HEK293 (cell line): Measurements from ENCODE around the gene GALNT11.

Experiments
- CTCF ChIA-PET: fragments of 350-600 bp; formaldehyde crosslinking; extraction: SDS; loops from one replicate; lab custom pipeline; 2021; ENCODE audit warnings: antibody characterized with exemption; lab: Yijun Ruan, JAX
- POLR2A ChIA-PET: fragments of 300-600 bp; formaldehyde crosslinking; extraction: SDS; loops from one replicate; lab custom pipeline; 2020; ENCODE audit warnings: antibody characterized with exemption, inconsistent platforms; lab: Yijun Ruan, JAX
- H3K27ac ChIP-seq: fragments of 200-500 bp; sonication (Bioruptor generic); 2 replicates; pipeline ENCODE4 v1.5.1; 2014; ENCODE audit warnings: low read depth, low read length, control low read depth, inconsistent platforms; ENCODE audit errors: extremely low read depth
- H3K36me3 ChIP-seq, 2 experiments: fragments of 200-500 bp in 1 of 2; sonication (Bioruptor generic) in 1 of 2; 1 replicate in 1 of 2; 2 replicates in 1 of 2; pipeline ENCODE4 v1.5.1; 2014 to 2017; ENCODE audit warnings: inconsistent platforms in 2 of 2, low read length in 2 of 2; ENCODE audit not compliant: control insufficient read depth in 2 of 2, insufficient read depth in 1 of 2
- H3K4me1 ChIP-seq: fragments of 200-500 bp; sonication (Bioruptor generic); 2 replicates; pipeline ENCODE4 v1.5.1; 2014; ENCODE audit warnings: mild to moderate bottlenecking, low read length, inconsistent platforms; ENCODE audit not compliant: control insufficient read depth, insufficient read depth
- H3K4me3 ChIP-seq: 2 replicates; pipeline ENCODE4 v1.5.1; 2011; ENCODE audit warnings: low read depth, mild to moderate bottlenecking, control low read depth, low read length, moderate library complexity
- H3K9me3 ChIP-seq: fragments of 200-500 bp; sonication (Bioruptor generic); 2 replicates; pipeline ENCODE4 v1.5.1; 2014; ENCODE audit warnings: low read depth, low read length, inconsistent platforms; ENCODE audit not compliant: control insufficient read depth, insufficient read depth
- GLIS1 ChIP-seq: fragments of 450-650 bp; formaldehyde crosslinking; IDR thresholded peaks from 2 replicates; pipeline ENCODE4 v1.5.1; 2016; ENCODE audit warnings: missing biosample characterization, missing genetic modification characterization
- SALL2 ChIP-seq: fragments of 450-650 bp; formaldehyde crosslinking; IDR thresholded peaks from 2 replicates; pipeline ENCODE4 v1.5.0; 2017; ENCODE audit warnings: missing biosample characterization, mild to moderate bottlenecking, missing genetic modification characterization, borderline replicate concordance
- SP3 ChIP-seq: fragments of 450-650 bp; formaldehyde crosslinking; IDR thresholded peaks from 2 replicates; pipeline ENCODE4 v1.5.1; 2016; ENCODE audit warnings: missing biosample characterization, missing genetic modification characterization
- TCF7L2 ChIP-seq: IDR thresholded peaks from 2 replicates; pipeline ENCODE4 v1.6.1; 2011; ENCODE audit warnings: low read depth, mild to moderate bottlenecking, inconsistent platforms, low read length, moderate library complexity, borderline replicate concordance
- ZNF169 ChIP-seq: fragments of 450-650 bp; formaldehyde crosslinking; IDR thresholded peaks from 2 replicates; pipeline ENCODE4 v1.5.1; 2016; ENCODE audit warnings: missing biosample characterization, missing genetic modification characterization
- ZNF214 ChIP-seq: fragments of 450-650 bp; formaldehyde crosslinking; IDR thresholded peaks from 2 replicates; pipeline ENCODE4 v1.5.1; 2017; ENCODE audit warnings: missing biosample characterization, mild to moderate bottlenecking, missing genetic modification characterization, borderline replicate concordance
- ZNF423 ChIP-seq: fragments of 450-650 bp; formaldehyde crosslinking; IDR thresholded peaks from 2 replicates; pipeline ENCODE4 v1.5.1; 2016; ENCODE audit warnings: missing biosample characterization, missing genetic modification characterization
- ZNF596 ChIP-seq: fragments of 450-650 bp; IDR thresholded peaks from 2 replicates; pipeline ENCODE4 v1.5.0; 2018; ENCODE audit warnings: missing biosample characterization, mild to moderate bottlenecking, missing genetic modification characterization, moderate library complexity
- ZNF629 ChIP-seq: fragments of 450-650 bp; formaldehyde crosslinking; IDR thresholded peaks from 2 replicates; pipeline ENCODE4 v1.5.1; 2017; ENCODE audit warnings: missing biosample characterization, missing genetic modification characterization
- ZNF654 ChIP-seq: fragments of 450-650 bp; formaldehyde crosslinking; IDR thresholded peaks from 2 replicates; pipeline ENCODE4 v1.5.1; 2016; ENCODE audit warnings: low read depth, missing biosample characterization, missing genetic modification characterization
- ZNF660 ChIP-seq: fragments of 450-650 bp; IDR thresholded peaks from 2 replicates; pipeline ENCODE4 v1.5.1; 2018; ENCODE audit warnings: missing biosample characterization, mild to moderate bottlenecking, missing genetic modification characterization
- ZNF76 ChIP-seq: fragments of 450-650 bp; formaldehyde crosslinking; IDR thresholded peaks from 2 replicates; pipeline ENCODE4; 2016; ENCODE audit warnings: low read depth, missing biosample characterization, missing genetic modification characterization, borderline replicate concordance
- ZNF843 ChIP-seq: fragments of 450-650 bp; formaldehyde crosslinking; IDR thresholded peaks from 2 replicates; pipeline ENCODE4 v1.5.1; 2016; ENCODE audit warnings: missing biosample characterization, missing genetic modification characterization
- TF ChIP-seq, protein P1 (sequence below): fragments of 450-650 bp; formaldehyde crosslinking; IDR thresholded peaks from 2 replicates; pipeline ENCODE4 v1.5.1; 2016; ENCODE audit warnings: missing biosample characterization, missing genetic modification characterization
- TF ChIP-seq, protein P2 (sequence below): sonication (generic); formaldehyde crosslinking; IDR thresholded peaks from 2 replicates; pipeline ENCODE4 v1.8.1; 2022; ENCODE audit warnings: mild to moderate bottlenecking, moderate library complexity, missing genetic modification reagents
- TF ChIP-seq, protein P3 (sequence below): fragments of 450-650 bp; formaldehyde crosslinking; IDR thresholded peaks from 2 replicates; pipeline ENCODE4 v1.5.1; 2016; ENCODE audit warnings: missing biosample characterization, missing genetic modification characterization
- TF ChIP-seq, protein P4 (sequence below): fragments of 450-650 bp; formaldehyde crosslinking; IDR thresholded peaks from 2 replicates; pipeline ENCODE4 v1.5.1; 2016; ENCODE audit warnings: missing biosample characterization, missing genetic modification characterization
- TF ChIP-seq, protein P5 (sequence below): fragments of 450-650 bp; formaldehyde crosslinking; IDR thresholded peaks from 2 replicates; pipeline ENCODE4 v1.5.1; 2016; ENCODE audit warnings: missing biosample characterization, missing genetic modification characterization
- TF ChIP-seq, protein P6 (sequence below): fragments of 450-650 bp; formaldehyde crosslinking; IDR thresholded peaks from 2 replicates; pipeline ENCODE4 v1.5.1; 2016; ENCODE audit warnings: missing biosample characterization, missing genetic modification characterization

Gene GALNT11

DNA sequence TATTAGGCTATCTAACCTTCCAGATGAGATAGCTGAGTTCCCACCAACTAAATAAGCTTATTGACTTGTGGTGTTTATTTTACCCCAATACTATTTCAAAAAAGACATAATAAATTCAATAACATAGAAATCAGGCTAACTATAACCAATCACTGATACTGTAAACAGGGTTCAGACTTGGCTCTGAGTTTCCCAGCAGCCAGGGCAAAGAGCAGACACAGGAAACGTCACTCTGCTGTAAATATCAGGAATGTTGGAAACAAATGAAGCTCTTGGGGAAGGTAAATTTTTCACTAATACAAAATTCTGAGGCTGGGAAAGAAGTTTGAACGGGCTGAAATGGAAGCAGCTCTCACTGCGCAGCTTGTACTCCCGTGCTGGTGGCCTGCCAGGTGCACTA lies 114.6 kb downstream of the GALNT11 start:
- TF ChIP-seq SALL2 (tag by site-specific recombination), result no peak
- TF ChIP-seq ZNF214 (tag by site-specific recombination), result no peak
- TF ChIP-seq, protein P1, sequence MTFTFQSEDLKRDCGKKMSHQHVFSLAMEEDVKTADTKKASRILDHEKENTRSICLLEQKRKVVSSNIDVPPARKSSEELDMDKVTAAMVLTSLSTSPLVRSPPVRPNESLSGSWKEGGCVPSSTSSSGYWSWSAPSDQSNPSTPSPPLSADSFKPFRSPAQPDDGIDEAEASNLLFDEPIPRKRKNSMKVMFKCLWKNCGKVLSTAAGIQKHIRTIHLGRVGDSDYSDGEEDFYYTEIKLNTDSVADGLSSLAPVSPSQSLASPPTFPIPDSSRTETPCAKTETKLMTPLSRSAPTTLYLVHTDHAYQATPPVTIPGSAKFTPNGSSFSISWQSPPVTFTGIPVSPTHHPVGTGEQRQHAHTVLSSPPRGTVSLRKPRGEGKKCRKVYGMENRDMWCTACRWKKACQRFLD (tag by site-specific recombination), result no peak
- TF ChIP-seq, protein P2, sequence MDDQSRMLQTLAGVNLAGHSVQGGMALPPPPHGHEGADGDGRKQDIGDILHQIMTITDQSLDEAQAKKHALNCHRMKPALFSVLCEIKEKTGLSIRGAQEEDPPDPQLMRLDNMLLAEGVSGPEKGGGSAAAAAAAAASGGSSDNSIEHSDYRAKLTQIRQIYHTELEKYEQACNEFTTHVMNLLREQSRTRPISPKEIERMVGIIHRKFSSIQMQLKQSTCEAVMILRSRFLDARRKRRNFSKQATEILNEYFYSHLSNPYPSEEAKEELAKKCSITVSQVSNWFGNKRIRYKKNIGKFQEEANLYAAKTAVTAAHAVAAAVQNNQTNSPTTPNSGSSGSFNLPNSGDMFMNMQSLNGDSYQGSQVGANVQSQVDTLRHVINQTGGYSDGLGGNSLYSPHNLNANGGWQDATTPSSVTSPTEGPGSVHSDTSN (CRISPR knock-in tag), result no peak
- TF ChIP-seq ZNF654, result no peak
- no peak for TF ChIP-seq ZNF660 (tag by site-specific recombination)
- TF ChIP-seq ZNF596 (tag by site-specific recombination), result no peak
- TF ChIP-seq GLIS1 (tag by site-specific recombination), result no peak
- TF ChIP-seq, protein P3, sequence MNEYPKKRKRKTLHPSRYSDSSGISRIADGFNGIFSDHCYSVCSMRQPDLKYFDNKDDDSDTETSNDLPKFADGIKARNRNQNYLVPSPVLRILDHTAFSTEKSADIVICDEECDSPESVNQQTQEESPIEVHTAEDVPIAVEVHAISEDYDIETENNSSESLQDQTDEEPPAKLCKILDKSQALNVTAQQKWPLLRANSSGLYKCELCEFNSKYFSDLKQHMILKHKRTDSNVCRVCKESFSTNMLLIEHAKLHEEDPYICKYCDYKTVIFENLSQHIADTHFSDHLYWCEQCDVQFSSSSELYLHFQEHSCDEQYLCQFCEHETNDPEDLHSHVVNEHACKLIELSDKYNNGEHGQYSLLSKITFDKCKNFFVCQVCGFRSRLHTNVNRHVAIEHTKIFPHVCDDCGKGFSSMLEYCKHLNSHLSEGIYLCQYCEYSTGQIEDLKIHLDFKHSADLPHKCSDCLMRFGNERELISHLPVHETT (tag by site-specific recombination), result no peak
- no peak for TF ChIP-seq ZNF423 (tag by site-specific recombination)
- no peak for TF ChIP-seq ZNF629 (tag by site-specific recombination)
- TF ChIP-seq TCF7L2, result no peak
- TF ChIP-seq ZNF76 (tag by site-specific recombination), result no peak
- no peak for TF ChIP-seq ZNF169
- TF ChIP-seq, protein P4, sequence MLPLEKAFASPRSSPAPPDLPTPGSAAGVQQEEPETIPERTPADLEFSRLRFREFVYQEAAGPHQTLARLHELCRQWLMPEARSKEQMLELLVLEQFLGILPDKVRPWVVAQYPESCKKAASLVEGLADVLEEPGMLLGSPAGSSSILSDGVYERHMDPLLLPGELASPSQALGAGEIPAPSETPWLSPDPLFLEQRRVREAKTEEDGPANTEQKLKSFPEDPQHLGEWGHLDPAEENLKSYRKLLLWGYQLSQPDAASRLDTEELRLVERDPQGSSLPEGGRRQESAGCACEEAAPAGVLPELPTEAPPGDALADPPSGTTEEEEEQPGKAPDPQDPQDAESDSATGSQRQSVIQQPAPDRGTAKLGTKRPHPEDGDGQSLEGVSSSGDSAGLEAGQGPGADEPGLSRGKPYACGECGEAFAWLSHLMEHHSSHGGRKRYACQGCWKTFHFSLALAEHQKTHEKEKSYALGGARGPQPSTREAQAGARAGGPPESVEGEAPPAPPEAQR (tag by site-specific recombination), result no peak
- TF ChIP-seq ZNF843 (tag by site-specific recombination), result no peak
- TF ChIP-seq, protein P5, sequence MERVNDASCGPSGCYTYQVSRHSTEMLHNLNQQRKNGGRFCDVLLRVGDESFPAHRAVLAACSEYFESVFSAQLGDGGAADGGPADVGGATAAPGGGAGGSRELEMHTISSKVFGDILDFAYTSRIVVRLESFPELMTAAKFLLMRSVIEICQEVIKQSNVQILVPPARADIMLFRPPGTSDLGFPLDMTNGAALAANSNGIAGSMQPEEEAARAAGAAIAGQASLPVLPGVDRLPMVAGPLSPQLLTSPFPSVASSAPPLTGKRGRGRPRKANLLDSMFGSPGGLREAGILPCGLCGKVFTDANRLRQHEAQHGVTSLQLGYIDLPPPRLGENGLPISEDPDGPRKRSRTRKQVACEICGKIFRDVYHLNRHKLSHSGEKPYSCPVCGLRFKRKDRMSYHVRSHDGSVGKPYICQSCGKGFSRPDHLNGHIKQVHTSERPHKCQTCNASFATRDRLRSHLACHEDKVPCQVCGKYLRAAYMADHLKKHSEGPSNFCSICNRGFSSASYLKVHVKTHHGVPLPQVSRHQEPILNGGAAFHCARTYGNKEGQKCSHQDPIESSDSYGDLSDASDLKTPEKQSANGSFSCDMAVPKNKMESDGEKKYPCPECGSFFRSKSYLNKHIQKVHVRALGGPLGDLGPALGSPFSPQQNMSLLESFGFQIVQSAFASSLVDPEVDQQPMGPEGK, result no peak
- TF ChIP-seq, protein P6, sequence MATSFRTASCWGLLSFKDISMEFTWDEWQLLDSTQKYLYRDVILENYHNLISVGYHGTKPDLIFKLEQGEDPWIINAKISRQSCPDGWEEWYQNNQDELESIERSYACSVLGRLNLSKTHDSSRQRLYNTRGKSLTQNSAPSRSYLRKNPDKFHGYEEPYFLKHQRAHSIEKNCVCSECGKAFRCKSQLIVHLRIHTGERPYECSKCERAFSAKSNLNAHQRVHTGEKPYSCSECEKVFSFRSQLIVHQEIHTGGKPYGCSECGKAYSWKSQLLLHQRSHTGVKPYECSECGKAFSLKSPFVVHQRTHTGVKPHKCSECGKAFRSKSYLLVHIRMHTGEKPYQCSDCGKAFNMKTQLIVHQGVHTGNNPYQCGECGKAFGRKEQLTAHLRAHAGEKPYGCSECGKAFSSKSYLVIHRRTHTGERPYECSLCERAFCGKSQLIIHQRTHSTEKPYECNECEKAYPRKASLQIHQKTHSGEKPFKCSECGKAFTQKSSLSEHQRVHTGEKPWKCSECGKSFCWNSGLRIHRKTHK (tag by site-specific recombination), result no peak
- no peak for TF ChIP-seq SP3 (tag by site-specific recombination)
- Histone ChIP-seq H3K9me3 (no peaks in the 10 kb centered on the region), H3K27ac (no peak overlapping the region), H3K36me3 (peaks cover 0 to 87% of the 10 kb centered on the region in 2 experiments; a peak in 1 of 3 replicates), H3K4me1 (no peaks in the 10 kb centered on the region), H3K4me3 (no peak overlapping the region)
- POLR2A ChIA-PET, result no interaction called here
- CTCF ChIA-PET, result interaction anchor here (0.6 to 0.7 kb wide), 2 partner anchors 15 to 60 kb away, joined by 3 to 4 read pairs; no protein-coding TSS in a partner anchor
